Activated T-cell treated with anti-CD3 and anti-CD28 coated beads, Interleukin-2, amount 50 U/mL, for 48 hours (primary cell): ENCODE data around the gene RIPOR3.
A peak's percentile ranks its signal among the peaks of the same experiment; 100 is the strongest.
"Not testable (repeated sequence)": the region's sequence is repeated elsewhere in the genome, so short reads cannot be mapped to it uniquely, and the experiment has no call there.

ENCODE experiments used
- DNase-seq, 2 experiments: peaks; one replicate each; pipeline ENCODE4 v3.0.0-alpha.2; 2020

Gene RIPOR3

GRCh38 chr20:50585214-50585613 is 106.1 kb downstream of the RIPOR3 start:
- DNase-seq = no peak

GRCh38 chr20:50584687-50585086 is 106.7 kb downstream of the RIPOR3 start:
- no peak for DNase-seq

- DNase-seq = no peak
These were observed 107.7 kb downstream of the RIPOR3 start for GRCh38 chr20:50583442-50584150.

GRCh38 chr20:50582591-50583234 is 108.6 kb downstream of the RIPOR3 start:
- DNase-seq = no peak

- DNase-seq = no peak
These were observed 109.2 kb downstream of the RIPOR3 start for GRCh38 chr20:50582092-50582491.

GRCh38 chr20:50580842-50581544 is 110.3 kb downstream of the RIPOR3 start:
- DNase-seq = no peak

GRCh38 chr20:50580016-50580747 is 111.2 kb downstream of the RIPOR3 start:
- peak; percentile 73 to 74 for DNase-seq

- DNase-seq = no peak
These were observed 111.8 kb downstream of the RIPOR3 start for GRCh38 chr20:50579511-50579910.

GRCh38 chr20:50578778-50579165 is 112.6 kb downstream of the RIPOR3 start:
- DNase-seq = no peak

- DNase-seq = no peak
These were observed 113.1 kb downstream of the RIPOR3 start for GRCh38 chr20:50578061-50578777.

GRCh38 chr20:50577175-50578018 is 113.9 kb downstream of the RIPOR3 start:
- no peak for DNase-seq

- peak; percentile 69 to 77 for DNase-seq
These were observed 115.2 kb downstream of the RIPOR3 start for GRCh38 chr20:50575865-50576720.

GRCh38 chr20:50574586-50574985 is 116.8 kb downstream of the RIPOR3 start:
- DNase-seq = peak in 1 of 2 experiments; percentile 7

- DNase-seq = no peak
These were observed 117.2 kb downstream of the RIPOR3 start for GRCh38 chr20:50574108-50574507.

GRCh38 chr20:50572938-50573777 is 118.2 kb downstream of the RIPOR3 start:
- DNase-seq = peak in 1 of 2 experiments; percentile 11

- DNase-seq = no peak
These were observed 119.9 kb downstream of the RIPOR3 start for GRCh38 chr20:50571466-50571865.

GRCh38 chr20:50569864-50570836 is 121.2 kb downstream of the RIPOR3 start:
- peak; percentile 53 to 59 for DNase-seq

GRCh38 chr20:50569487-50569863 is 121.9 kb downstream of the RIPOR3 start:
- DNase-seq = not testable (repeated sequence)
